Ascending aorta (tissue), 2 donors: ENCODE measurements around the gene SLBP. TPM values are rescaled to one million over a fixed set of nuclear protein-coding genes. Genes with fewer than 3 reads are reported as not detected.

ENCODE experiments used
- DNase-seq, 2 donors: peaks; one replicate each; pipeline ENCODE4 v3.0.0-alpha.2; 2019; ENCODE audit warnings: low spot score in 2 of 2
- H3K27ac ChIP-seq, 2 donors: fragments of 200-600 bp; sonication (generic); one replicate each; pipeline ENCODE4 v1.5.1; 2016 to 2017; ENCODE audit warnings: mild to moderate bottlenecking in 1 of 2
- H3K27me3 ChIP-seq: fragments of 200-600 bp; sonication (generic); one replicate; pipeline ENCODE4 v1.5.1; 2017
- H3K36me3 ChIP-seq, 2 donors: fragments of 200-600 bp; sonication (generic); one replicate each; pipeline ENCODE4 v1.5.1; 2016
- H3K4me1 ChIP-seq, 2 donors: fragments of 200-600 bp; sonication (generic); one replicate each; pipeline ENCODE4 v1.5.1; 2016 to 2017; ENCODE audit warnings: mild to moderate bottlenecking in 1 of 2
- H3K4me3 ChIP-seq, 2 donors: fragments of 200-600 bp; sonication (generic); one replicate each; pipeline ENCODE4 v1.5.1; 2016 to 2017; ENCODE audit warnings: mild to moderate bottlenecking in 1 of 2
- H3K9me3 ChIP-seq, 2 donors: fragments of 200-600 bp; sonication (generic); one replicate each; pipeline ENCODE4 v1.5.1; 2016
- CTCF ChIP-seq, 3 experiments: fragments of 200-600 bp in 2 of 3; fragments of 450-650 bp in 1 of 3; sonication (generic) in 2 of 3; IDR thresholded peaks; one replicate each; pipeline ENCODE4 v1.5.1; 2016 to 2019; ENCODE audit warnings: antibody characterized with exemption in 3 of 3, mild to moderate bottlenecking in 1 of 3, moderate library complexity in 1 of 3
- intact Hi-C: fragments of 100-400 bp; cut with DNase I; formaldehyde crosslinking; loops from one replicate; pipeline ENCODE4 v1.15.1; 2023
- total RNA-seq: library from RNA; depleted of rRNA; stranded (reverse); fragments of >200 nt; gene quantifications from one replicate; pipeline ENCODE4 v1.1.0, GENCODE V29; 2016

Gene SLBP
- total RNA-seq, 1 donor from 2014 or later: 218 TPM

GRCh38 chr4:1656132-1656531 is 56.0 kb downstream of the SLBP start:
- no peak overlapping the region for H3K27ac ChIP-seq
- H3K4me1 ChIP-seq: no peaks in the 10 kb centered on the region
- no peaks in the 10 kb centered on the region for H3K27me3 ChIP-seq
- H3K9me3 ChIP-seq: no peaks in the 10 kb centered on the region
- DNase-seq: no peak
- no peaks in the 10 kb centered on the region for H3K36me3 ChIP-seq
- no peak for TF ChIP-seq CTCF (IDR thresholded peaks at IDR 0.05)
- no peak overlapping the region for H3K4me3 ChIP-seq
- intact Hi-C loops: no loop called here

- no peak for DNase-seq
- H3K9me3 ChIP-seq: no peaks in the 10 kb centered on the region
- no peaks in the 10 kb centered on the region for H3K27me3 ChIP-seq
- H3K4me3 ChIP-seq: no peak overlapping the region
- no peak for TF ChIP-seq CTCF (IDR thresholded peaks at IDR 0.05)
- H3K36me3 ChIP-seq: no peaks in the 10 kb centered on the region
- H3K27ac ChIP-seq: no peak overlapping the region
- no peaks in the 10 kb centered on the region for H3K4me1 ChIP-seq
- intact Hi-C loops: no loop called here
These were observed 56.4 kb downstream of the SLBP start for GRCh38 chr4:1655676-1656075.

GRCh38 chr4:1655081-1655480 is 57.0 kb downstream of the SLBP start:
- intact Hi-C loops: no loop called here
- no peaks in the 10 kb centered on the region for H3K4me1 ChIP-seq
- H3K27me3 ChIP-seq: no peaks in the 10 kb centered on the region
- H3K9me3 ChIP-seq: no peaks in the 10 kb centered on the region
- H3K27ac ChIP-seq: no peak overlapping the region
- no peak for TF ChIP-seq CTCF (IDR thresholded peaks at IDR 0.05)
- H3K4me3 ChIP-seq: no peak overlapping the region
- DNase-seq: no peak
- no peaks in the 10 kb centered on the region for H3K36me3 ChIP-seq

GRCh38 chr4:1654216-1654955 is 57.7 kb downstream of the SLBP start:
- TF ChIP-seq CTCF (IDR thresholded peaks at IDR 0.05): no peak
- intact Hi-C loops: no loop called here
- Histone ChIP-seq H3K27me3 (no peaks in the 10 kb centered on the region), H3K4me3 (no peak overlapping the region), H3K9me3 (no peaks in the 10 kb centered on the region), H3K36me3 (no peaks in the 10 kb centered on the region), H3K4me1 (no peaks in the 10 kb centered on the region), H3K27ac (no peak overlapping the region)
- DNase-seq: no peak

- H3K9me3 ChIP-seq: no peaks in the 10 kb centered on the region
These were observed 58.3 kb downstream of the SLBP start for GRCh38 chr4:1653776-1654175.

More at GRCh38 chr4:1653776-1654175, 58.3 kb downstream of the SLBP start:
- Histone ChIP-seq H3K27me3 (no peaks in the 10 kb centered on the region), H3K4me3 (no peak overlapping the region), H3K36me3 (no peaks in the 10 kb centered on the region), H3K4me1 (no peaks in the 10 kb centered on the region), H3K27ac (no peak overlapping the region)
- TF ChIP-seq CTCF (IDR thresholded peaks at IDR 0.05): no peak
- DNase-seq: no peak
- intact Hi-C loops: no loop called here
